NCI-H1092 treated with DMSO at 0.1 percent for 48 hours (cell line): ENCODE data around the gene ZNF529.

Source experiments
- DNase-seq: peaks from one replicate; lab custom pipeline; 2025; lab: John Stamatoyannopoulos, UW

Gene ZNF529

DNA sequence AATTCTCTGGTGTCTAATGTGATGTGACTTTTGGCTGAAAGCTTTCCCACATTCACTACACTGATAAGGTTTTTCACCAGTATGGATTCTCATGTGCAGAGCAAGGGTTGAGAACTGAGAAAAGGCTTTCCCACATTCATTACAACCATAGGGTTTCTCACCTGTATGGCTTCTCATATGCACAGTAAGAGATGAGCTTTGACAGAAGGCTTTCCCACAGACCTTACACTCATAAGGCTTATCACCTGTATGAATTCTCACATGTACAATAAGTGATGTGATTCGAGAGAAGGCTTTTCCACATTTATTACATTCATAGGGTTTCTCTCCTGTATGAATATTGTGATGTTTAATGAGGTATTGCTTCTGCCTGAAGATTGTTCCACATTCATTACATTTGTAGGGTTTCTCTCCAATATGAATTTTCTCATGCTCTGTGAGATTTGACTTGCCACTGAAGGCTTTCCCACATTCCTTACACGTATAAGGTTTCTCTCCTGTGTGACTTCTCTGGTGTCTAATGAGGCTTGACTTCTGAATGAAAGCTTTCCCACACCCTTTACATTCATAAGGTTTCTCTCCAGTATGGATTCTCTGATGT lies 59.0 kb downstream of the ZNF529 start:
- no peak for DNase-seq

DNA sequence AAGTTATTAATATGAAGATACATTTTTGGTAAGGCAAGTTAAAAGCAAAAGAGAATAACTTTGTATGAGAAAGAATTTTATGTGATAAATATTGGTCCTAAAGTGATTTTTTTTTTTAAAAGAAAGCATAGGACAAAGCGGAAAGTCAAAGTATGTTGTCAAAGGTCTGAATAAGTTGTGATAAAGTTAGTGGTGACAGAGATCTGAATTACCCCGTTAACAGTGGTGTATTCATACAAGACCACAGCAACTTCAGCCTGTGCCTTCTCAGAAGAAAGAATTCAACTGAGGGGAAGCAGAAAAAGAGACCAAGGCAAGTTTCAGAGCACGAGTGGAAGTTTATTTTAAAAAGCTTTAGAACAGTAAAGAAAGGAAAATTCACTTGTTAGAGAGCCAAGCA lies 64.8 kb downstream of the ZNF529 start:
- DNase-seq: no peak

DNA sequence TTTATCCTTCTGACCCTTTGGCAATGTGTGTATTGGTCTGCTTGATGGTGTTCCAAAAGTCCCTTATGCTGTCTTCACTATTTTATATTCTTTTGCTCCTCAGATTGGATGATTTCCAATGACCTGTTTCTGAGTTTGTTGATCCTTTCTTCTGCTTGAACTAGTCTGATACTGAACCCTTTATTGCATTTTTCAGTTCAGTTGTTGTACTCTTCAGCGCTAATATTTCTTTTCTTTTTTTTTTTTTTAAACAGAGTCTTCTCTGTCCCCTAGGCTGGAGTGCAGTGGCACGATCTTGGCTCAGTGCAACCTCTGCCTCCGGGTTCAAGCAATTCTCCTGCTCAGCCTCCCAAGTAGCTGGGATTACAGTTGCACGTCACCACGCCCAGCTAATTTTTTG lies 71.1 kb downstream of the ZNF529 start:
- DNase-seq: no peak

DNA sequence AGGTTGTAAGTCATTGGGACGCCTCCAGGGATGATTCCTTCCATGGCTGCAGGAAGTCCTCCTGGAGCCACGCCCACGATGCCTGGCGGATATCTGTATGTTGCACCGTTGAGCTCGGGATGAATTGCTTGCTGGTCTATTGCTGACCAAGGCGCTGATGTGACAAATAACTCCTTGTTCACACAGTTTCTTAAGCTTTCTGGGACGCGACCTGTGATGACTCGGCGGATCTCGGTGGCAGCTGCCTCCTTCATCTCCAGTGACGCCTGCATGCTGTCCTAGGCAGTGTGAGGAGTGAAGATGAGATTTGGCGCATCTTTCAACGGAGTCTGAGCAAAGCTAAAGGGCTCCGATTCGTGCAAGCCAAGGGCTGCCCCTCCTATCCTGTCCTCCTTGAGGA lies 76.1 kb downstream of the ZNF529 start:
- no peak for DNase-seq
